ENCODE results near the gene ETV3.

ETV3 gene

GRCh38 chr1:157137408-157138219 is 581 bp downstream of the ETV3 start:
- no peak for DNase-seq

- no peak for DNase-seq
Observed at GRCh38 chr1:157137046-157137407, 1.2 kb downstream of the ETV3 start.

GRCh38 chr1:157136133-157136532 is 2.1 kb downstream of the ETV3 start:
- DNase-seq, result no peak

- no peak for DNase-seq
Observed at GRCh38 chr1:157135646-157136045, 2.5 kb downstream of the ETV3 start.

GRCh38 chr1:157135070-157135469 is 3.1 kb downstream of the ETV3 start:
- no peak for DNase-seq

GRCh38 chr1:157134442-157134841 is 3.8 kb downstream of the ETV3 start:
- no peak for DNase-seq

GRCh38 chr1:157133426-157133825 is 4.8 kb downstream of the ETV3 start:
- DNase-seq, result no peak

- DNase-seq, result no peak
Observed at GRCh38 chr1:157132616-157133167, 5.5 kb downstream of the ETV3 start.

GRCh38 chr1:157132111-157132510 is 6.1 kb downstream of the ETV3 start:
- no peak for DNase-seq

GRCh38 chr1:157131281-157131680 is 6.9 kb downstream of the ETV3 start:
- no peak for DNase-seq

GRCh38 chr1:157124855-157125254 is 13.3 kb downstream of the ETV3 start:
- no peak for DNase-seq

GRCh38 chr1:157119448-157119847 is 18.7 kb downstream of the ETV3 start:
- no peak for DNase-seq

- DNase-seq, result no peak
Observed at GRCh38 chr1:157119008-157119407, 19.2 kb downstream of the ETV3 start.

- no peak for DNase-seq
Observed at GRCh38 chr1:157117527-157118057, 20.6 kb downstream of the ETV3 start.

- DNase-seq, result no peak
Observed at GRCh38 chr1:157116737-157117103, 21.5 kb downstream of the ETV3 start.

- DNase-seq, result no peak
Observed at GRCh38 chr1:157115851-157116736, 22.1 kb downstream of the ETV3 start.

- no peak for DNase-seq
Observed at GRCh38 chr1:157115429-157115838, 22.8 kb downstream of the ETV3 start.

GRCh38 chr1:157114183-157115121 is 23.7 kb downstream of the ETV3 start:
- DNase-seq, result no peak

GRCh38 chr1:157113631-157114030 is 24.6 kb downstream of the ETV3 start:
- DNase-seq, result no peak

- no peak for DNase-seq
Observed at GRCh38 chr1:157113106-157113505, 25.1 kb downstream of the ETV3 start.

GRCh38 chr1:157112186-157112867 is 25.9 kb downstream of the ETV3 start:
- no peak for DNase-seq
